Heart right ventricle (tissue), 16 donors: Measurements from ENCODE around the gene TREX2. TPM values are rescaled to one million over a fixed set of nuclear protein-coding genes. Genes with fewer than 3 reads are reported as not detected.
A peak's percentile ranks its signal among the peaks of the same experiment; 100 is the strongest.
"Not testable (repeated sequence)": the region's sequence is repeated elsewhere in the genome, so short reads cannot be mapped to it uniquely, and the experiment has no call there.

Source experiments
- ATAC-seq, 8 donors: fragments of 200-7000 bp; cut with Tn5 transposase; one replicate each; pipeline ENCODE4 v1.9.1; 2020; ENCODE audit warnings: mild to moderate bottlenecking in 8 of 8, moderate library complexity in 8 of 8, moderate number of reproducible peaks in 1 of 8
- DNase-seq, 2 donors: peaks; one replicate each; pipeline ENCODE4 v3.0.0-alpha.2; 2020
- H3K27ac ChIP-seq, 10 donors: fragments of 200-600 bp; sonication (generic) in 2 of 10; one replicate each; pipeline versions ENCODE4 v1.5.0 to v1.8.0; 2020 to 2022; ENCODE audit warnings: mild to moderate bottlenecking in 3 of 10
- H3K27me3 ChIP-seq, 7 donors: fragments of 200-600 bp; one replicate each; pipeline ENCODE4 v1.8.0; 2021 to 2022; ENCODE audit warnings: mild to moderate bottlenecking in 2 of 7
- H3K36me3 ChIP-seq, 9 donors: fragments of 200-600 bp; sonication (generic) in 1 of 9; one replicate each; pipeline versions ENCODE4 v1.5.0 to v1.8.0; 2020 to 2022; ENCODE audit warnings: mild to moderate bottlenecking in 2 of 9
- H3K4me1 ChIP-seq, 9 donors: fragments of 200-600 bp; sonication (generic) in 1 of 9; one replicate each; pipeline versions ENCODE4 v1.5.0 to v1.8.0; 2020 to 2022; ENCODE audit warnings: mild to moderate bottlenecking in 4 of 9
- H3K4me3 ChIP-seq, 10 donors: fragments of 200-600 bp; sonication (generic) in 2 of 10; one replicate each; pipeline versions ENCODE4 v1.5.0 to v1.8.0; 2020 to 2022; ENCODE audit warnings: mild to moderate bottlenecking in 7 of 10, moderate library complexity in 2 of 10
- H3K9me3 ChIP-seq, 11 donors: fragments of 200-600 bp in 10 of 11; sonication (generic) in 2 of 11; one replicate each; pipeline versions ENCODE4 v1.5.0 to v1.8.0; 2013 to 2022; ENCODE audit warnings: mild to moderate bottlenecking in 2 of 11, control low read depth in 1 of 11, moderate library complexity in 1 of 11
- WGBS, 2 donors: extraction: QIAGEN DNeasy Blood & Tissue Kit; methylation state at CpG; one replicate each; pipeline ENCODE4 v1.1.7; 2013; ENCODE audit warnings: inconsistent platforms in 1 of 2; 5-methylcytosine and 5-hydroxymethylcytosine counted together
- intact Hi-C, 10 donors: fragments of 100-400 bp; cut with DNase I; formaldehyde crosslinking; loops; one replicate each; pipeline versions ENCODE4 v1.11.1 to v1.14.2; 2022
- polyA plus RNA-seq, 2 donors: library from polyadenylated mRNA; stranded (reverse); fragments of 200-250 nt; gene quantifications; one replicate each; pipeline ENCODE4 v1.2.3, GENCODE V29; 2013
- total RNA-seq, 10 donors: library from RNA; stranded (reverse); fragmentation: NEBNext Ultra II Directional in 3 of 10; extraction: Animal tissue kit (Norgen Biotek cat#: 25700) in 3 of 10; gene quantifications; one replicate each; pipeline versions ENCODE4 v1.2.1 to v1.2.4, GENCODE V29; 2021 to 2023
- TF ChIP-seq, protein P1 (sequence below), 9 donors: fragments of 200-600 bp; sonication (generic) in 2 of 9; IDR thresholded peaks; one replicate each; pipeline versions ENCODE4 v1.5.0 to v1.8.0; 2021 to 2022; ENCODE audit warnings: antibody characterized with exemption in 9 of 9, mild to moderate bottlenecking in 5 of 9, moderate library complexity in 1 of 9
- donor health status: Arrhythmogenic right ventricular cardiomyopathy.
- donor health status: ischemic (EF 13 %, LVEDD 7.1; RV severe dilation, severe dysfunction).
- donor health status: healthy with polysubstance abuse.
- donor health status: DM: no; HTN: yes; CAD: no.
- donor health status: DM: no; HTN: no; CAD: no.
- donor health status: ischemic (EF 25% LVEDD 6.9; RV normal size, moderate dysfunction).
- donor health status: ischemic (EF 25% LVEDD 5.7; RV mildly dilated, moderate dysfunction).
- donor health status: healthy.
- donor health status: DM: yes; HTN: yes; CAD: no.
- donor health status: Ischemic cardiomyopathy.
- donor health status: ischemic (EF 35%, LVEDD 5.7; RV mildly dilated, moderate dysfunction).
- donor health status: nonischemic (EF 11% LVEDD 7.7; RV severe dilation, severe dysfunction).
- donor health status: DM: yes; HTN: yes; CAD: no.
- donor health status: PGD.
- donor health status: ischemic (EF 29% LVEDD 5.4; RV normal size, mild dysfunction).
- donor health status: nonischemic (EF 23%, LVEDD 6.1; RV moderate dilation, normal function).

Gene TREX2
- total and polyA plus RNA-seq, 12 donors, result 0.20 to 0.44 (median 0.31) TPM; not detected in 4

DNA sequence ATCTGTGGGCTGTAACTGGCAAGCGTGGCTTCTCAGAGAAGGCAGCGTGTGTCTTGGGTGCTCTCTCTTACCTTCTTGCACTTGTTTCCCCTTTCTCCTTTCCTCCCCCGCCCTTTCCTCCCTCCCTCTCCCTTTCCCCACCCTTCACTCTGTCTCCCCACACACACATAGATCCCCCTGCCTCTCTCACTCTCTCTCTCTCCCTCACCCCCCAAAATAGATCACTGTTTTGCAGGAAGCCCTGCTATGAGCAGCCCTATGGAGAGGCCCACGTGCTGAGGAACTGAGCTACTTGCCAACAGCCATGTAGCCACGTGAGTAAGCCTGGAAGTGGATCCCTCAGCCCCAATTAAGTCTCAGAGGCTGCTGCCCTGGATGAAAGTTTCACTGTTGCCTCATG, 40.4 kb downstream of the TREX2 start:
- ATAC-seq, result no peak
- TF ChIP-seq, protein P1, sequence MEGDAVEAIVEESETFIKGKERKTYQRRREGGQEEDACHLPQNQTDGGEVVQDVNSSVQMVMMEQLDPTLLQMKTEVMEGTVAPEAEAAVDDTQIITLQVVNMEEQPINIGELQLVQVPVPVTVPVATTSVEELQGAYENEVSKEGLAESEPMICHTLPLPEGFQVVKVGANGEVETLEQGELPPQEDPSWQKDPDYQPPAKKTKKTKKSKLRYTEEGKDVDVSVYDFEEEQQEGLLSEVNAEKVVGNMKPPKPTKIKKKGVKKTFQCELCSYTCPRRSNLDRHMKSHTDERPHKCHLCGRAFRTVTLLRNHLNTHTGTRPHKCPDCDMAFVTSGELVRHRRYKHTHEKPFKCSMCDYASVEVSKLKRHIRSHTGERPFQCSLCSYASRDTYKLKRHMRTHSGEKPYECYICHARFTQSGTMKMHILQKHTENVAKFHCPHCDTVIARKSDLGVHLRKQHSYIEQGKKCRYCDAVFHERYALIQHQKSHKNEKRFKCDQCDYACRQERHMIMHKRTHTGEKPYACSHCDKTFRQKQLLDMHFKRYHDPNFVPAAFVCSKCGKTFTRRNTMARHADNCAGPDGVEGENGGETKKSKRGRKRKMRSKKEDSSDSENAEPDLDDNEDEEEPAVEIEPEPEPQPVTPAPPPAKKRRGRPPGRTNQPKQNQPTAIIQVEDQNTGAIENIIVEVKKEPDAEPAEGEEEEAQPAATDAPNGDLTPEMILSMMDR (IDR thresholded peaks at IDR 0.05), result no peak
- Histone ChIP-seq H3K4me1 (no peaks in the 10 kb centered on the region), H3K4me3 (no peak overlapping the region), H3K27me3 (no peaks in the 10 kb centered on the region), H3K36me3 (no peaks in the 10 kb centered on the region), H3K27ac (no peak overlapping the region), H3K9me3 (peaks cover 0 to 11% (median 0%) of the 10 kb centered on the region in 11 donors)
- intact Hi-C loops, result no loop called here
- 37 to 46% methylated on average over 5 of the region's 5 CpGs for WGBS, 2 donors
- DNase-seq, result no peak

DNA sequence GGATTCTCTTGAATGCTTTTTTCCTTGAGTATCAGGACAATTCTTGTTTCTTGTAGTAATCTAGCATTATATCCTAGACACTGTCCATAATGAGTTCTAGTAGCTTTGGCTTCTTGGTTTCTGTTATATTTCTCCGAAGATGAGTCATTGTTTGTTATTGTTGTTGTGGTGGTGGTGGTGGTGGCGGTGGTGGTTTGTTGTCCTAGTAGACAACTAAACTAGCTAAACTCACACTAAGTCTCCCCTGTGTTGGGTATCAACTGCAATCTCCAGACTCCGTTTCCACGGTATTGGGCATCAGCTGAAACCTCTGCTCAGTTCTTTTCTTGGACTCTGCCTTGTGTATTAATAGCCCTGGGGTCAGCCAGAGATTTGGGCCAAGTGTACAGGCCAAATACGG, 41.5 kb downstream of the TREX2 start:
- WGBS, 2 donors, result 55 to 74% methylated on average over 5 of the region's 5 CpGs
- H3K27me3 ChIP-seq, intact Hi-C loops: not testable (repeated sequence)

DNA sequence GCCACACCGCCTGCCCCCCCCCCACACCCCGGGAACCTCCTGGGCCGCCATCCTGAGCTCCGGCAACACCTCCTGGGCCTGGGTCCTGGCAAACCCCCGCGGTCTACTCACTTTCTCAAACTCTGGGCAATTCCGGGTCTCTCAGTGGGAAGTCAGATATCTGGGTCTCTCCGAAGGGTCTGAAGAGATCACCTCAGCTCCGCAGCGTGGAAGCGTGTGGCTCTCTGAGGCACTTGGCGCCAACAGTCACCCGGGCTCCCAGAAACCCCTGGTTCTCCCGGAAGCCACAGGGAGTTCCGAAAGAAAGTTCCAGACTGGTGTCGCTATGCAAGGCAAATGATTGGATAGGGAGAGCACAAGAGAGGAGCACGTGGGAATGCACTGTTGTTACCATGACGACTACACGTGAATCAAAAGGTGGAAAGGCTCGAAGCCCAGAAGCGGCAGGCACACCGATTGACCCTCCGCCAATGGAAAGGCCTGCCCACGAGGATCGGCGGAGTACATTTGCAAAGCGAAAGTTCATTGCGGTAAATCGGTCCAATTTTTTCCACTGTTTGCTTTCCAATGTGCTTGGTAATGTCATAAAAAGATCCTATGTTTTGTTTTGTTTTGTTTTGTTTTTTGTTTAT, 44.6 kb downstream of the TREX2 start, which contains the start of gene PNMA6E:
Gene PNMA6E (minus strand): TSS at position 218 of the 632 bp plus-strand sequence. CDS start 2,501 bp downstream, outside the sequence.
- H3K27ac ChIP-seq, result no peak within 1 kb of the TSS
- ATAC-seq (no peak), DNase-seq (no peak)
- H3K4me3 ChIP-seq, result no peak within 1 kb of the TSS
- 92 to 96% methylated on average over 29 of the region's 29 CpGs for WGBS, 2 donors
- H3K36me3 ChIP-seq, result no peaks in the 10 kb centered on the region
- TF ChIP-seq, protein P1 (IDR thresholded peaks at IDR 0.05), result no peak
- no peaks in the 10 kb centered on the region for H3K27me3 ChIP-seq
- no peaks in the 10 kb centered on the region for H3K4me1 ChIP-seq
- intact Hi-C loops, result no loop called here
- peaks cover 0 to 11% (median 0%) of the 10 kb centered on the region in 11 donors for H3K9me3 ChIP-seq

More for the DNA sequence above, 41.5 kb downstream of the TREX2 start:
- ATAC-seq, DNase-seq, H3K36me3 ChIP-seq, H3K4me3 ChIP-seq, H3K4me1 ChIP-seq, H3K27ac ChIP-seq: not testable (repeated sequence)
- peaks cover 0 to 11% (median 0%) of the 10 kb centered on the region in 11 donors for H3K9me3 ChIP-seq

DNA sequence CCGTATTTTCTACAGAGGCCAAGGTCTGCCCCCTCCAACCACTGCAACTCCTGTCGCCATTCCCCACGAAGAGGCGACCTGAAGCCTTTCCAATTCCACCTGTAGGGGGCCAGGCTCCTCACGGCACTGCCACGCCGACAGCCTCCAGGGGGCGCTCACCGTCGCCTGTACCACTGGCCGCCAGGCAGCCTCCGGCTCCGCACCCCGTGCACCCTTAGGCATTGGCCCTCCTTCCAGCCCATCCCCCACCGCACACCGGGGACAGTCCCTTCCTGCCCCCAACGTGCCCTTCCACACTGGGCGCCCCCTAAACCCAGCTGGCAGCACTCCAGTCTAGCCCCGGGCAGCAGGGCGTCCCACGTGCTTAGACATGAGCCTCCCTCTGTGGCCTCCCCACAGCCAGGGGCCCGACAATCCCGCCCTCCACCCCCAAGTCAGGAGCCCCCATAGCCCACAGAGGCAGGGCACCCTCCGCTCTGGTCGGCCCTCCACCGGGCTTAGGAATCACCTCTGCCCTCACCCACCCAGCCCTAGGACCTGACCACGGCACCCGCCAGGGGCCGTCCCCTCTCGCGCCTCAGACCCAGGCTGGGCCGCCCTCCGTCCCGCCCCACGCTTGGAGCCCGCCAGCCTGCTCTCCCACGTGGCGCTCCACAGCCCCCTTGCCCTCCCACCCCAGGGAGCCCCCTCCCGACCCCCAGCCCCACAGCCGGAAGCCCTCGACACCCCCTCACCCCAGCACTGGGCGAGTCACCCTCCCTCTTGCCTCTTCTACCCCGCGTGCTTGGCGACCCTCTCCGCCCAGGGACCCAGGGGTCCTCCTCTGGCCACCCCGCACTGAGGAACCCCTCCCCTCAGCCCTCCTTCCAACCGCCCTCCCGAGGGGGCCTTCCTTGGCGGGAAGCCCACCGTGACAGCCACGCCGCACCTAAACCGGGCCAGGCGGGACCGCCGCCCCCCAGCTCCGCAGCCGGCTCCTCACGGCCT, 45.4 kb downstream of the TREX2 start:
- DNase-seq (peak in 1 of 2 donors; percentile 53), ATAC-seq (peak in 3 of 8 donors; percentile 47 to 52 (median 47))
- Histone ChIP-seq H3K27ac (no peak overlapping the region), H3K36me3 (no peaks in the 10 kb centered on the region), H3K4me3 (no peak overlapping the region), H3K9me3 (peaks cover 0 to 11% (median 0%) of the 10 kb centered on the region in 11 donors), H3K4me1 (no peaks in the 10 kb centered on the region), H3K27me3 (no peaks in the 10 kb centered on the region)
- TF ChIP-seq, protein P1 (IDR thresholded peaks at IDR 0.05), result peak; percentile 22 to 75 (median 56)
- WGBS, 2 donors, result 62 to 74% methylated on average over 31 to 60 of the region's 60 CpGs
- intact Hi-C loops, result no loop called here
